H1 (cell line): ENCODE measurements around the gene CTNNA3. TPM values are rescaled to one million over a fixed set of nuclear protein-coding genes. Genes with fewer than 3 reads are reported as not detected.

Experiments
- CTCF ChIA-PET: fragments of 300-600 bp; sonication (Branson Sonifier 250); formaldehyde crosslinking; loops from one replicate; lab custom pipeline; 2021; ENCODE audit not compliant: partially characterized antibody; lab: Charles Lee
- POLR2A ChIA-PET: fragments of 300-600 bp; sonication (Branson Sonifier 250); formaldehyde crosslinking; loops from one replicate; lab custom pipeline; 2021; ENCODE audit warnings: inconsistent platforms; ENCODE audit not compliant: partially characterized antibody; lab: Charles Lee
- DNase-seq, 2 experiments: peaks; one replicate each; pipeline versions ENCODE4 v3.0.0 to v3.0.0-alpha.2; 2010 to 2022; ENCODE audit warnings: low spot score in 2 of 2, low read depth in 1 of 2, mixed read lengths in 1 of 2
- FAIRE-seq: peaks from 2 replicates; lab custom pipeline; 2011; peaks lifted over from hg19 to GRCh38; lab: Jason Lieb, UNC
- H2AFZ ChIP-seq: 2 replicates; pipeline ENCODE4 v1.8.1; 2012; ENCODE audit warnings: low read length, inconsistent platforms
- H2AK5ac ChIP-seq: 2 replicates; pipeline ENCODE4 v1.6.1; 2013; ENCODE audit warnings: low read depth, low read length
- H2BK120ac ChIP-seq: replicated peaks from 2 replicates; pipeline ENCODE3; 2013; ENCODE audit warnings: low read depth, low read length, inconsistent platforms
- H2BK12ac ChIP-seq: 2 replicates; pipeline ENCODE4 v1.6.1; 2013; ENCODE audit warnings: low read depth, low read length
- H2BK15ac ChIP-seq: 2 replicates; pipeline ENCODE4 v1.6.1; 2013; ENCODE audit warnings: low read length
- H2BK20ac ChIP-seq: 2 replicates; pipeline ENCODE4 v1.6.1; 2013; ENCODE audit warnings: low read length
- H2BK5ac ChIP-seq: 2 replicates; pipeline ENCODE4 v1.6.1; 2013; ENCODE audit warnings: low read depth, low read length
- H3K14ac ChIP-seq: 2 replicates; pipeline ENCODE4 v1.6.1; 2013; ENCODE audit warnings: inconsistent platforms; ENCODE audit not compliant: insufficient read length
- H3K18ac ChIP-seq: 2 replicates; pipeline ENCODE4 v1.6.1; 2013; ENCODE audit warnings: low read length; ENCODE audit errors: extremely low read depth
- H3K23ac ChIP-seq: 2 replicates; pipeline ENCODE4 v1.6.1; 2013; ENCODE audit warnings: inconsistent platforms; ENCODE audit not compliant: insufficient read length
- H3K23me2 ChIP-seq: 2 replicates; pipeline ENCODE4 v1.6.1; 2013; ENCODE audit warnings: low read depth, low read length
- H3K27ac ChIP-seq: 2 replicates; pipeline ENCODE4 v1.6.1; 2011; ENCODE audit warnings: low read depth, low read length, inconsistent platforms
- H3K27me3 ChIP-seq, 4 experiments: replicated peaks in 1 of 4; 1 replicate in 1 of 4; 2 replicates in 3 of 4; pipeline versions ENCODE4 v1.6.1 to v1.8.1; 2011 to 2013; ENCODE audit warnings: low read length in 3 of 4, mild to moderate bottlenecking in 3 of 4, inconsistent platforms in 2 of 4, mixed read lengths in 2 of 4, moderate library complexity in 1 of 4; ENCODE audit not compliant: control insufficient read depth in 3 of 4, insufficient read depth in 3 of 4; ENCODE audit errors: extremely low read depth in 1 of 4
- H3K36me3 ChIP-seq, 4 experiments: 2 replicates each; pipeline versions ENCODE4 v1.6.1 to v1.8.1; 2011 to 2013; ENCODE audit warnings: mild to moderate bottlenecking in 4 of 4, low read length in 3 of 4, moderate library complexity in 2 of 4, control low read depth in 1 of 4, inconsistent platforms in 1 of 4; ENCODE audit not compliant: insufficient read depth in 4 of 4, control insufficient read depth in 2 of 4
- H3K4ac ChIP-seq: replicated peaks from 2 replicates; pipeline ENCODE3; 2013; ENCODE audit warnings: low read length, low read depth, mixed read lengths, inconsistent platforms; ENCODE audit not compliant: insufficient read length
- H3K4me1 ChIP-seq, 4 experiments: replicated peaks in 1 of 4; 1 replicate in 1 of 4; 2 replicates in 3 of 4; pipeline versions ENCODE4 v1.6.1 to v1.8.1; 2011 to 2013; ENCODE audit warnings: low read length in 3 of 4, inconsistent platforms in 2 of 4, mixed read lengths in 1 of 4; ENCODE audit not compliant: insufficient read depth in 4 of 4, control insufficient read depth in 3 of 4
- H3K4me2 ChIP-seq, 2 experiments: 2 replicates each; pipeline versions ENCODE4 v1.6.1 to v1.8.1; 2011 to 2013; ENCODE audit warnings: low read depth in 2 of 2, low read length in 2 of 2, control low read depth in 1 of 2, inconsistent platforms in 1 of 2, mild to moderate bottlenecking in 1 of 2; ENCODE audit not compliant: insufficient read depth in 1 of 2
- H3K4me3 ChIP-seq, 4 experiments: fragments of 200-600, 300-600 bp in 1 of 4; sonication (generic), shearing (Covaris generic), sonication (Bioruptor Twin) in 1 of 4; 2 replicates each; pipeline versions ENCODE4 v1.5.1 to v1.8.1; 2011 to 2016; ENCODE audit warnings: low read length in 4 of 4, low read depth in 3 of 4, control low read depth in 2 of 4, inconsistent platforms in 2 of 4, mild to moderate bottlenecking in 2 of 4, mixed read lengths in 1 of 4, moderate library complexity in 1 of 4; ENCODE audit not compliant: insufficient read depth in 2 of 4; ENCODE audit errors: extremely low read depth in 1 of 4
- H3K56ac ChIP-seq: replicated peaks from 2 replicates; pipeline ENCODE3; 2013; ENCODE audit warnings: low read depth, mild to moderate bottlenecking, mixed read lengths, low read length, inconsistent platforms; ENCODE audit not compliant: insufficient read length
- H3K79me1 ChIP-seq: 2 replicates; pipeline ENCODE4 v1.6.1; 2013; ENCODE audit warnings: low read depth, low read length, control low read depth
- H3K79me2 ChIP-seq, 2 experiments: 2 replicates each; pipeline versions ENCODE4 v1.6.1 to v1.8.1; 2012 to 2013; ENCODE audit warnings: low read length in 2 of 2, mild to moderate bottlenecking in 2 of 2, inconsistent platforms in 1 of 2; ENCODE audit not compliant: insufficient read depth in 2 of 2, control insufficient read depth in 1 of 2
- H3K9ac ChIP-seq, 4 experiments: replicated peaks in 1 of 4; 1 replicate in 1 of 4; 2 replicates in 3 of 4; pipeline versions ENCODE4 v1.6.1 to v1.8.1; 2011 to 2013; ENCODE audit warnings: low read depth in 3 of 4, low read length in 3 of 4, control low read depth in 2 of 4, mild to moderate bottlenecking in 2 of 4, moderate library complexity in 2 of 4, inconsistent platforms in 1 of 4; ENCODE audit errors: extremely low read depth in 1 of 4
- H3K9me3 ChIP-seq, 2 experiments: 2 replicates each; pipeline versions ENCODE4 v1.6.1 to v1.8.1; 2012 to 2013; ENCODE audit warnings: mild to moderate bottlenecking in 2 of 2, moderate library complexity in 2 of 2, control low read depth in 1 of 2, inconsistent platforms in 1 of 2, low read depth in 1 of 2, low read length in 1 of 2, mixed read lengths in 1 of 2; ENCODE audit not compliant: insufficient read depth in 2 of 2
- H4K20me1 ChIP-seq, 2 experiments: replicated peaks in 1 of 2; 2 replicates each; pipeline versions ENCODE3 to v1.8.1; 2011 to 2013; ENCODE audit warnings: inconsistent platforms in 2 of 2, low read length in 2 of 2, mild to moderate bottlenecking in 1 of 2; ENCODE audit not compliant: insufficient read depth in 2 of 2, control insufficient read depth in 1 of 2
- H4K5ac ChIP-seq: 2 replicates; pipeline ENCODE4 v1.6.1; 2013; ENCODE audit warnings: low read length, low read depth, mixed read lengths, inconsistent platforms; ENCODE audit not compliant: insufficient read length
- H4K8ac ChIP-seq: 2 replicates; pipeline ENCODE4 v1.8.0; 2013; ENCODE audit warnings: mild to moderate bottlenecking, moderate library complexity, low read length, inconsistent platforms; ENCODE audit not compliant: insufficient read depth; ENCODE audit errors: extremely low read depth
- H4K91ac ChIP-seq: replicated peaks from 2 replicates; pipeline ENCODE3; 2013; ENCODE audit warnings: low read length, mixed read lengths, inconsistent platforms; ENCODE audit not compliant: insufficient read length
- BRCA1 ChIP-seq: IDR thresholded peaks from 2 replicates; pipeline ENCODE4 v1.6.1; 2012; ENCODE audit warnings: low read depth, low read length, improper control_type of control experiment
- CREB1 ChIP-seq: IDR thresholded peaks from 2 replicates; pipeline ENCODE4 v1.6.1; 2012; ENCODE audit warnings: inconsistent platforms
- NANOG ChIP-seq: IDR thresholded peaks from 2 replicates; pipeline ENCODE4 v1.6.1; 2011; ENCODE audit warnings: low read length, low read depth, mild to moderate bottlenecking, inconsistent platforms; ENCODE audit not compliant: insufficient read depth, poor library complexity, severe bottlenecking
- RAD21 ChIP-seq, 2 experiments: IDR thresholded peaks in 1 of 2; conservative IDR thresholded peaks in 1 of 2; 2 replicates each; pipeline ENCODE4 v1.6.1; 2011; ENCODE audit warnings: low read depth in 2 of 2, low read length in 2 of 2, improper control_type of control experiment in 1 of 2, inconsistent platforms in 1 of 2, mild to moderate bottlenecking in 1 of 2, moderate library complexity in 1 of 2
- RNF2 ChIP-seq: fragments of 200-900, 300-1000 bp; sonication (generic); IDR thresholded peaks from 2 replicates; pipeline ENCODE4 v1.7.1; 2016; ENCODE audit warnings: borderline replicate concordance, low read depth, mild to moderate bottlenecking, antibody characterized with exemption, low read length; ENCODE audit not compliant: poor library complexity, severe bottlenecking; ENCODE audit errors: missing control alignments
- SIN3A ChIP-seq, 2 experiments: IDR thresholded peaks in 1 of 2; conservative IDR thresholded peaks in 1 of 2; 2 replicates each; pipeline ENCODE4 v1.6.1; 2011 to 2012; ENCODE audit warnings: low read length in 2 of 2, improper control_type of control experiment in 1 of 2, low read depth in 1 of 2, mild to moderate bottlenecking in 1 of 2
- SRF ChIP-seq: IDR thresholded peaks from 2 replicates; pipeline ENCODE4 v1.6.1; 2011; ENCODE audit warnings: mild to moderate bottlenecking, low read depth, low read length, moderate library complexity
- TBP ChIP-seq: IDR thresholded peaks from 2 replicates; pipeline ENCODE4 v1.6.1; 2011; ENCODE audit warnings: low read depth, low read length, improper control_type of control experiment
- WGBS, 2 experiments: shearing (Covaris generic) in 1 of 2; methylation state at CpG; one replicate each; pipeline versions ENCODE4 v1.1.6 to v1.1.7; 2013 to 2015; ENCODE audit warnings: low lambda C conversion rate in 2 of 2, mixed read lengths in 2 of 2, inconsistent platforms in 1 of 2, low coverage in 1 of 2, missing lambda C conversion rate in 1 of 2; ENCODE audit not compliant: insufficient replicate concordance in 2 of 2, insufficient coverage in 1 of 2, insufficient read length in 1 of 2; ENCODE audit errors: extremely low coverage in 1 of 2, missing lambda C conversion rate in 1 of 2; 5-methylcytosine and 5-hydroxymethylcytosine counted together
- polyA plus RNA-seq, 7 experiments: library from polyadenylated mRNA; depleted of rRNA in 3 of 7; stranded (reverse) in 5 of 7; unstranded in 2 of 7; fragments of >200 nt in 5 of 7; fragments of 200-250 nt in 2 of 7; gene quantifications; 1 replicate in 5 of 7; 2 replicates in 1 of 7; 4 replicates in 1 of 7; pipeline versions ENCODE4 v1.2.1 to v1.2.3, GENCODE V29; 2011 to 2013; ENCODE audit warnings: missing spikeins in 2 of 7, mixed read lengths in 2 of 7
- total RNA-seq: library from RNA; stranded (reverse); fragmentation: NEBNext Ultra II Directional; extraction: Animal tissue kit (Norgen Biotek cat#: 25700); gene quantifications from 2 replicates; pipeline ENCODE4 v1.2.1, GENCODE V29; 2021
- TF ChIP-seq, protein P1 (sequence below): IDR thresholded peaks from 2 replicates; pipeline ENCODE4 v1.6.1; 2012; ENCODE audit warnings: low read length, inconsistent platforms

Gene CTNNA3
- total and polyA plus RNA-seq, 2 of the 8 experiments (the other 6 are each of a cell fraction or from before 2014, with no cell fraction given) = 1.3 to 1.5 TPM

DNA sequence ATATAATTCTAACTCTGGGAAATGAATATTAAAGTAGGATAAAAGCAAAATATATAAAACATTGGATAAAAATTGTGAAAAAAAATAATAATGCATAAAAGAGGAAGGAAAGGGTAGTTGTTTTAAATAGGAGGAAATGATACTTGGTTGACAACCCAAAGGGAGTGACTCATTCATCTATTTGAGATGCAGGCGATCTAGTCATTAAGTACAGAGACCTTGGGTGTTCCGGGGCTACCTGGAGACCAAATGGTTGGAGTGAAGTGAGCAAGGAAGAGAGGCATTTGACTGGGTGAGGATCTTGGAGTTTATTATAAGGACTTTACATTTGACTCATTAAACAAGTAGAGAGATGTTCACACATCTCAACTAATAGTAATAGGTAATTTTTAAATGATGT, 659.2 kb downstream of the CTNNA3 start:
- Histone ChIP-seq H2BK20ac (no peak overlapping the region), H3K56ac (no peak overlapping the region), H2AFZ (no peak overlapping the region), H4K5ac (no peak overlapping the region), H3K27ac (no peak overlapping the region), H2BK5ac (no peak overlapping the region), H3K23ac (no peak overlapping the region), H3K36me3 (no peaks in the 10 kb centered on the region), H3K4me1 (no peaks in the 10 kb centered on the region), H3K27me3 (no peaks in the 10 kb centered on the region), H2AK5ac (no peak overlapping the region), H3K23me2 (no peaks in the 10 kb centered on the region), H2BK15ac (no peak overlapping the region), H3K4ac (no peak overlapping the region), H2BK12ac (no peak overlapping the region), H3K4me3 (no peak overlapping the region), H3K9ac (no peak overlapping the region), H3K4me2 (no peak overlapping the region), H4K20me1 (no peaks in the 10 kb centered on the region), H3K79me1 (no peaks in the 10 kb centered on the region), H4K91ac (no peak overlapping the region), H3K9me3 (no peaks in the 10 kb centered on the region), H3K18ac (no peak overlapping the region), H4K8ac (no peak overlapping the region), H3K79me2 (no peaks in the 10 kb centered on the region), H2BK120ac (no peak overlapping the region), H3K14ac (no peak overlapping the region)
- DNase-seq (no peak), FAIRE-seq (no peak)
- 95% methylated on average over 2 of the region's 2 CpGs; no CpG with 5 or more reads in 1 of the 2 experiments for WGBS, 2 experiments
- ChIA-PET POLR2A (no interaction called here), CTCF (no interaction called here)
- TF ChIP-seq CREB1 (no peak), BRCA1 (no peak), TBP (no peak), RAD21 (IDR thresholded peaks at IDR 0.05 in 1 of 2, conservative IDR thresholded peaks at IDR 0.05 in 1 of 2; ENCODE audit: low read depth in 2 of 2, low read length in 2 of 2) (no peak), RNF2 (no peak), SIN3A (conservative IDR thresholded peaks at IDR 0.05 in 1 of 2, IDR thresholded peaks at IDR 0.05 in 1 of 2; ENCODE audit: low read depth in 1 of 2, low read length in 2 of 2) (no peak), NANOG (no peak), SRF (no peak)
- TF ChIP-seq, protein P1, sequence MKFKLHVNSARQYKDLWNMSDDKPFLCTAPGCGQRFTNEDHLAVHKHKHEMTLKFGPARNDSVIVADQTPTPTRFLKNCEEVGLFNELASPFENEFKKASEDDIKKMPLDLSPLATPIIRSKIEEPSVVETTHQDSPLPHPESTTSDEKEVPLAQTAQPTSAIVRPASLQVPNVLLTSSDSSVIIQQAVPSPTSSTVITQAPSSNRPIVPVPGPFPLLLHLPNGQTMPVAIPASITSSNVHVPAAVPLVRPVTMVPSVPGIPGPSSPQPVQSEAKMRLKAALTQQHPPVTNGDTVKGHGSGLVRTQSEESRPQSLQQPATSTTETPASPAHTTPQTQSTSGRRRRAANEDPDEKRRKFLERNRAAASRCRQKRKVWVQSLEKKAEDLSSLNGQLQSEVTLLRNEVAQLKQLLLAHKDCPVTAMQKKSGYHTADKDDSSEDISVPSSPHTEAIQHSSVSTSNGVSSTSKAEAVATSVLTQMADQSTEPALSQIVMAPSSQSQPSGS = no peak
